Hair follicle dermal papilla cell (primary cell): ENCODE results near the gene SPAM1. TPM values are rescaled to one million over a fixed set of nuclear protein-coding genes. Genes with fewer than 3 reads are reported as not detected.

Source experiments
- total RNA-seq: library from RNA; depleted of rRNA; stranded (reverse); fragments of >200 nt; gene quantifications from 2 replicates; pipeline ENCODE4 v1.2.3, GENCODE V29; 2012

SPAM1 gene, protein sequence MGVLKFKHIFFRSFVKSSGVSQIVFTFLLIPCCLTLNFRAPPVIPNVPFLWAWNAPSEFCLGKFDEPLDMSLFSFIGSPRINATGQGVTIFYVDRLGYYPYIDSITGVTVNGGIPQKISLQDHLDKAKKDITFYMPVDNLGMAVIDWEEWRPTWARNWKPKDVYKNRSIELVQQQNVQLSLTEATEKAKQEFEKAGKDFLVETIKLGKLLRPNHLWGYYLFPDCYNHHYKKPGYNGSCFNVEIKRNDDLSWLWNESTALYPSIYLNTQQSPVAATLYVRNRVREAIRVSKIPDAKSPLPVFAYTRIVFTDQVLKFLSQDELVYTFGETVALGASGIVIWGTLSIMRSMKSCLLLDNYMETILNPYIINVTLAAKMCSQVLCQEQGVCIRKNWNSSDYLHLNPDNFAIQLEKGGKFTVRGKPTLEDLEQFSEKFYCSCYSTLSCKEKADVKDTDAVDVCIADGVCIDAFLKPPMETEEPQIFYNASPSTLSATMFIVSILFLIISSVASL
- not detected in 2 replicates for total RNA-seq

DNA sequence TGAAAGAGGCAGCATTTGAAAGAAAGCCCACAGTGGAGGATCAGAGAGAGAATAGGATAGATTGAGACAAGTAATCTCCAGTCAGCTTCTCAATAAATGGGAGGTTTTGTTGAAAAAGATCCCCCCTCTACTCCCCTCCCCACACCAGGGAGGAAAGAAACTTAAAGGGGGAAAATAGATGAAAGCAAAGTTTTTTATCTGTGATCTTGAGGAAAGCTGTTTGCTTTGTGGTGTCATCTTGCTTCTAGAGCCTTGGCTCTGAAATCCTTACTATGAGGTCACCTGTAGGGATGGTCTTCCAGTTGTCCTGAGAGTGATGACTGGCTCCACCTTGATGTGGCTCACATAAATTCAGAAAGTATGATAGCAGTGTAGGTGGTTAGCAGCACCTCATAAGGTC, at the start of gene SPAM1:
TSS of gene SPAM1 (plus strand) at position 301 of the 400 bp plus-strand sequence. CDS start 28,330 bp downstream, outside the sequence.

Other genes starting within 250 kb of the SPAM1 start
- 20.4 and 25.8 TPM in 2 replicates for gene WASL, start 176.2 kb upstream of the SPAM1 start, total RNA-seq
- not detected in 2 replicates for gene HYAL4, start 80.1 kb upstream of the SPAM1 start, total RNA-seq
- not detected in 2 replicates for gene TMEM229A, start 107.8 kb downstream of the SPAM1 start, total RNA-seq